GM19239 (cell line): ENCODE data around the gene ENAH.
"Not testable (repeated sequence)": the region's sequence is repeated elsewhere in the genome, so short reads cannot be mapped to it uniquely, and the experiment has no call there.

ENCODE experiments used
- DNase-seq: peaks from one replicate; pipeline ENCODE4 v3.0.0; 2011; ENCODE audit warnings: low spot score; ENCODE audit not compliant: insufficient read length
- FAIRE-seq: peaks from 2 replicates; lab custom pipeline; 2011; peaks lifted over from hg19 to GRCh38; lab: Jason Lieb, UNC

Gene ENAH

GRCh38 chr1:225479996-225480720 is 172.8 kb downstream of the ENAH start:
- DNase-seq (no peak), FAIRE-seq (no peak)

- FAIRE-seq (no peak), DNase-seq (no peak)
Measured at GRCh38 chr1:225479341-225479740, 173.6 kb downstream of the ENAH start.

GRCh38 chr1:225477296-225477911 is 175.5 kb downstream of the ENAH start:
- FAIRE-seq = no peak
- no peak for DNase-seq

GRCh38 chr1:225476538-225476988 is 176.4 kb downstream of the ENAH start:
- DNase-seq = no peak
- no peak for FAIRE-seq

GRCh38 chr1:225476100-225476511 is 176.8 kb downstream of the ENAH start:
- FAIRE-seq (no peak), DNase-seq (no peak)

GRCh38 chr1:225474986-225475820 is 177.7 kb downstream of the ENAH start:
- DNase-seq (peak; percentile 71), FAIRE-seq (peak; percentile 83)

- FAIRE-seq = no peak
- DNase-seq = no peak
Measured at GRCh38 chr1:225474439-225474985, 178.4 kb downstream of the ENAH start.

- not testable (repeated sequence) for FAIRE-seq, DNase-seq
Measured at GRCh38 chr1:225473676-225474438, 179.1 kb downstream of the ENAH start.

- not testable (repeated sequence) for FAIRE-seq, DNase-seq
Measured at GRCh38 chr1:225473266-225473665, 179.7 kb downstream of the ENAH start.

- DNase-seq (no peak), FAIRE-seq (no peak)
Measured at GRCh38 chr1:225471453-225472301, 181.2 kb downstream of the ENAH start.

GRCh38 chr1:225471109-225471452 is 181.8 kb downstream of the ENAH start:
- no peak for DNase-seq
- no peak for FAIRE-seq

GRCh38 chr1:225470211-225471108 is 182.5 kb downstream of the ENAH start:
- DNase-seq = no peak
- no peak for FAIRE-seq

GRCh38 chr1:225469051-225469450 is 183.9 kb downstream of the ENAH start:
- FAIRE-seq (no peak), DNase-seq (no peak)

GRCh38 chr1:225468270-225469020 is 184.5 kb downstream of the ENAH start:
- DNase-seq (no peak), FAIRE-seq (no peak)

- FAIRE-seq = peak; percentile 93
- peak; percentile 83 for DNase-seq
Measured at GRCh38 chr1:225467193-225468020, 185.5 kb downstream of the ENAH start.

- FAIRE-seq = no peak
Measured at GRCh38 chr1:225466848-225467192, 186.1 kb downstream of the ENAH start.

More at GRCh38 chr1:225466848-225467192, 186.1 kb downstream of the ENAH start:
- DNase-seq = no peak
